ENCODE results near the gene SLC27A4.

DNA sequence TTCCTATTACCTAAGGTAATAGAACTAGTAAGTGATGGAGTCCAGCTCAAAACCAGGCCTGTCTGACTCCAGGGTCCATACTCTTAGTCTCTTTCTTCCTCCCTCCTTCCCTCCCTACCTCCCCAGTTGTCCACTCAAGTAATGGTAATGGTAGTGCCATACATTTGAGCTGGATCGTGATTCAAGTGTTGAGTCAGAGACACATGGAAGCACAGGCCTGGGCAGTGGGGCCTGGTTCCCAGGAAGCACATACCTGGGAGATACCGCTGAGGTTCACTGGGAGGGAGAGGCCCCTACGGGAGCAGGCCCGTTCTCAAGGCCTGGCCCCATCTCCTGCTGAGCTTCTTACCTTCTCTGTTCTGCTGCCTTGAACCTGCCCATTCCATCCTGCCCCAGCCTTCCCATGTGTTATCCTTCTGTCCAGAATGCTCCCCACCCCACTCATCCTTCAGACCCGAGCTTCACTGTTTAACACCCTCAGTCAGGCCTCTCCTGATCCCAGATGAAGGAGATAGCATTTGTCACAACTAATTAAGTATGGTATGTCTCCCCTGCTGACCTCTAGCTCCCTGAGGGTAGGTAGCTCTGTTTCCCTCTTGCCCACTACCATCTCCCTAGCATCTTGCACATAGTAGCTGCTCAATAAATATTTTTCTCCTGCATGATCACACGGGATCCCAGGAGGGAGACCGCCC, 44.6 kb downstream of the SLC27A4 start:
- no peak for TF ChIP-seq POLR2A (IDR thresholded peaks at IDR 0.05)
- TF ChIP-seq, protein P1, sequence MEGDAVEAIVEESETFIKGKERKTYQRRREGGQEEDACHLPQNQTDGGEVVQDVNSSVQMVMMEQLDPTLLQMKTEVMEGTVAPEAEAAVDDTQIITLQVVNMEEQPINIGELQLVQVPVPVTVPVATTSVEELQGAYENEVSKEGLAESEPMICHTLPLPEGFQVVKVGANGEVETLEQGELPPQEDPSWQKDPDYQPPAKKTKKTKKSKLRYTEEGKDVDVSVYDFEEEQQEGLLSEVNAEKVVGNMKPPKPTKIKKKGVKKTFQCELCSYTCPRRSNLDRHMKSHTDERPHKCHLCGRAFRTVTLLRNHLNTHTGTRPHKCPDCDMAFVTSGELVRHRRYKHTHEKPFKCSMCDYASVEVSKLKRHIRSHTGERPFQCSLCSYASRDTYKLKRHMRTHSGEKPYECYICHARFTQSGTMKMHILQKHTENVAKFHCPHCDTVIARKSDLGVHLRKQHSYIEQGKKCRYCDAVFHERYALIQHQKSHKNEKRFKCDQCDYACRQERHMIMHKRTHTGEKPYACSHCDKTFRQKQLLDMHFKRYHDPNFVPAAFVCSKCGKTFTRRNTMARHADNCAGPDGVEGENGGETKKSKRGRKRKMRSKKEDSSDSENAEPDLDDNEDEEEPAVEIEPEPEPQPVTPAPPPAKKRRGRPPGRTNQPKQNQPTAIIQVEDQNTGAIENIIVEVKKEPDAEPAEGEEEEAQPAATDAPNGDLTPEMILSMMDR (IDR thresholded peaks at IDR 0.05) = no peak

Data from ovary (tissue), 3 donors.